K562 treated with DMSO at 1 percent for 12 hours (cell line): ENCODE measurements around the gene SLC16A5. TPM values are rescaled to one million over a fixed set of nuclear protein-coding genes. Genes with fewer than 3 reads are reported as not detected.

Experiments used
- total RNA-seq: library from RNA; unstranded; fragments of 300-600 nt; gene quantifications from 2 replicates; pipeline ENCODE4 v1.2.3, GENCODE V29; 2022; ENCODE audit not compliant: insufficient read depth

The SLC16A5 gene, protein sequence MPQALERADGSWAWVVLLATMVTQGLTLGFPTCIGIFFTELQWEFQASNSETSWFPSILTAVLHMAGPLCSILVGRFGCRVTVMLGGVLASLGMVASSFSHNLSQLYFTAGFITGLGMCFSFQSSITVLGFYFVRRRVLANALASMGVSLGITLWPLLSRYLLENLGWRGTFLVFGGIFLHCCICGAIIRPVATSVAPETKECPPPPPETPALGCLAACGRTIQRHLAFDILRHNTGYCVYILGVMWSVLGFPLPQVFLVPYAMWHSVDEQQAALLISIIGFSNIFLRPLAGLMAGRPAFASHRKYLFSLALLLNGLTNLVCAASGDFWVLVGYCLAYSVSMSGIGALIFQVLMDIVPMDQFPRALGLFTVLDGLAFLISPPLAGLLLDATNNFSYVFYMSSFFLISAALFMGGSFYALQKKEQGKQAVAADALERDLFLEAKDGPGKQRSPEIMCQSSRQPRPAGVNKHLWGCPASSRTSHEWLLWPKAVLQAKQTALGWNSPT
- total RNA-seq, result 3.1 and 5.8 TPM in 2 replicates

GRCh38 chr17:75087558-75088453, at the start of gene SLC16A5:
SLC16A5 (plus strand) TSS chr17:75087954; CDS start chr17:75093637, 5,683 bp downstream.

DNA sequence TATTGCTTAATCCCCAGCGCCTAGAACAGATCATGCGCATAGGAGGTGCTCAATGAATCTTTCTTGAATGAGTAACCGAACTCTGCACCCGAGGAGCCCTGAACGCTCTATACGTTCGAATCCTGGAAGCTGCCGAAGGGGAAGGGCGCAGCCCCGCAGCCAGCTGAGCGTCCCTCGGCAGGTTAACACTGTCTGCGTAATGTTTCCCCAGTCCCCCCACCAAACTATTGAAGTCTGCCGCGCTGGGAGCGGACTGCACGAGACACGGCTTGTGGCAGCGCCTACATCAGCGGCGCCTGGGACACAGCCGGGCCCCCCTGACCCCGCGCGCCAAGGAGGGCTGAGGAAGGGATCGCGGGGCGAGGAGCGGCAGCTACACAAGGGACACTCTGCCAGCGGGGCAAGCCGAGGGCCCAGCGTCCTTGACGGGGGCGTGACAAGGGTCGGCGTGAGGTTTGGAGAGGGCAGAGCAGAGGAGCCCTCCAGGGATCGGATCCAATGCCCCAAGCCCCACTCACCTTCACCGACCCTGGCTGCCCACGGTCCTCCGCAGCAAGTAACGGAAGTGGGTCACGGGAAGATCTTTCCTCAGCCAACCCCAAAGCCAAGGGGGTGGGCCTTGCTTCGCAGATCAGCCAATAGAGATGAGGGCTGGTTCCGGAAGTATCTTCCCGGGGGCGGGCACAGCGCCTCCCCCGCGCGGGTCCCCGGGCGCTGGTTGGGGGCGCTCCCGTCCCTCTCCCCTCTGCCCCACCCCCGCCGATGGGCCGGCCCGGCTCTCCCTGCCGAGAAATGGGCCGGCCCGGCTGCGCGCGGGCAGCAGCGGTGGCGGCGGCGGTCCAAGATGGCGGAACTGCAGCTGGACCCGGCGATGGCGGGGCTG, 41.1 kb upstream of the SLC16A5 start, which contains the start of the genes ATP5PD and KCTD2:
TSS of gene ATP5PD (minus strand) at position 563 of the 883 bp plus-strand sequence. CDS start 4,319 bp downstream, outside the sequence.
TSS of gene KCTD2 (plus strand) at position 819 of the 883 bp plus-strand sequence. CDS start at position 845, 26 bp downstream.

GRCh38 chr17:75109407-75110233, 21.9 kb downstream of the SLC16A5 start, which contains the start of gene ARMC7:
ARMC7 (plus strand) TSS chr17:75109969; CDS start chr17:75110289, 320 bp downstream.

DNA sequence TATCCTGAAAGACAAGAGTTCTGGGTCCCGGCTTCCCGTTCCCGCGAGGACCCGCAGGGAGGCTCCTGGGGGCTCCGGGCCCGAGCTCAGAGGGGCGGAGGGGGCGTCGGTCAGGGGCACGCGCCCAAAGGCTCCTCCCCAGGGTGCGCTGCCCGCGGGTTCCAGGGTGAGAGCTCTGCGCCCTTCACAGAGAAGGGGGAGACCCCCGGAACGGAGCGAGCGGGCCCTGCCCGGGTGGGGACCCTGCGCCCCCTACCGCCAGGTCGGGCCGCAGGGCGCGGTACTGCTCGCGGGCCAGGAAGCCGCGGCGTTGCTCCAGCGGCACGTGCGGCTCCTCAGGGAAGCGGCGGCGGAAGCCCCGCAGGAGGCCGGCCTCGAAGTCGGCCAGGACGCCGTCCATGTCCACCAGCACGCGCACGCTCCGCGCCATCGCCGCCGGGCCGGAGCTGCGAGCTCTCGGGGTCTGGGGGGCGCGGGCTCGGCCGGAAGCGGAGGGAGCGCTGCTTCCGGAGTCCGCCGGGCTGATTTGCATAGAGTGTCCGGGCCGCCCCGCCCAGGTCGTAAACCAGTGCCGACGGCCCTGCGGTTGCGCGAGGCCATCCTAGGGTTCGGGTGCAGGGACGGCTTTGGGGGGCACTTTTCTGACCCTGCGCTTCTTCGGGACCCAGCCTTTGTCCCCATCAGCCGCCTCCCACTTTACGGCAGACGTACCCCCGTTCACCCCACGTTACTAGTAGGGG, 43.7 kb downstream of the SLC16A5 start, which contains the start of gene NT5C:
TSS of gene NT5C (minus strand) at position 465 of the 740 bp plus-strand sequence. CDS start at position 430, 35 bp downstream.

GRCh38 chr17:75154195-75155106, 66.7 kb downstream of the SLC16A5 start, which contains the start of gene JPT1:
JPT1 (minus strand) TSS chr17:75154512; CDS start chr17:75154397, 115 bp downstream.

Other genes with a start within 250 kb of the SLC16A5 start
- 0.36 and 0.42 TPM in 2 replicates for gene GRIN2C, start 228.1 kb upstream of the SLC16A5 start, total RNA-seq
- gene FDXR, start 215.0 kb upstream of the SLC16A5 start, total RNA-seq, result 61.2 and 87.6 TPM in 2 replicates
- 0.78 TPM in 1 of 2 replicates, not detected in the other for gene FADS6, start 194.3 kb upstream of the SLC16A5 start, total RNA-seq
- 0.86 and 1.2 TPM in 2 replicates for gene USH1G, start 164.7 kb upstream of the SLC16A5 start, total RNA-seq
- gene OTOP2, start 163.7 kb upstream of the SLC16A5 start, total RNA-seq, result 0.31 and 0.40 TPM in 2 replicates
- not detected in 2 replicates for gene OTOP3, start 152.1 kb upstream of the SLC16A5 start, total RNA-seq
- 5.2 and 5.4 TPM in 2 replicates for gene HID1, start 115.2 kb upstream of the SLC16A5 start, total RNA-seq
- 10.4 and 14.9 TPM in 2 replicates for gene CDR2L, start 100.3 kb upstream of the SLC16A5 start, total RNA-seq
- gene MRPL58, start 75.3 kb upstream of the SLC16A5 start, total RNA-seq, result 57.3 and 66.7 TPM in 2 replicates
- 403 and 525 TPM in 2 replicates for gene ATP5PD, start 41.0 kb upstream of the SLC16A5 start, total RNA-seq
- gene KCTD2, start 40.7 kb upstream of the SLC16A5 start, total RNA-seq, result 21.3 and 36.3 TPM in 2 replicates
- 27.7 and 30.8 TPM in 2 replicates for gene ARMC7, start 22.0 kb downstream of the SLC16A5 start, total RNA-seq
- gene NT5C, start 43.8 kb downstream of the SLC16A5 start, total RNA-seq, result 45.6 and 55.6 TPM in 2 replicates
- gene JPT1, start 66.6 kb downstream of the SLC16A5 start, total RNA-seq, result 109 and 120 TPM in 2 replicates
- gene SUMO2, start 95.0 kb downstream of the SLC16A5 start, total RNA-seq, result 150 and 159 TPM in 2 replicates
- 67.7 and 89.9 TPM in 2 replicates for gene NUP85, start 117.7 kb downstream of the SLC16A5 start, total RNA-seq
- 27.0 and 59.2 TPM in 2 replicates for gene GGA3, start 173.7 kb downstream of the SLC16A5 start, total RNA-seq
- gene MRPS7, start 173.9 kb downstream of the SLC16A5 start, total RNA-seq, result 49.9 and 63.4 TPM in 2 replicates
- 56.2 and 62.1 TPM in 2 replicates for gene MIF4GD, start 183.3 kb downstream of the SLC16A5 start, total RNA-seq
- gene SLC25A19, start 201.5 kb downstream of the SLC16A5 start, total RNA-seq, result 23.4 and 29.5 TPM in 2 replicates